IPS DF 6.9 (cell line): ENCODE data around the gene ADAMTS17.

ENCODE experiments used
- DNase-seq: peaks from one replicate; pipeline ENCODE4 v3.0.0-alpha.2; 2013; ENCODE audit warnings: low read depth, low spot score
- H3K27ac ChIP-seq: one replicate; pipeline ENCODE4 v1.5.1; 2013; ENCODE audit warnings: low read length, control low read depth
- H3K27me3 ChIP-seq: 2 replicates; pipeline ENCODE4 v1.6.1; 2013; ENCODE audit warnings: mild to moderate bottlenecking, low read length; ENCODE audit not compliant: control insufficient read depth, insufficient read depth
- H3K36me3 ChIP-seq: 2 replicates; pipeline ENCODE4 v1.6.1; 2013; ENCODE audit warnings: low read length; ENCODE audit not compliant: control insufficient read depth, insufficient read depth
- H3K4me1 ChIP-seq: 2 replicates; pipeline ENCODE4 v1.6.1; 2013; ENCODE audit warnings: low read length; ENCODE audit not compliant: control insufficient read depth, insufficient read depth
- H3K4me3 ChIP-seq: 2 replicates; pipeline ENCODE4 v1.5.1; 2013; ENCODE audit warnings: mild to moderate bottlenecking, low read length
- H3K9me3 ChIP-seq: 2 replicates; pipeline ENCODE4 v1.6.1; 2013; ENCODE audit warnings: low read length, inconsistent platforms; ENCODE audit not compliant: control insufficient read depth, insufficient read depth
- WGBS: extraction: QIAGEN DNeasy Blood & Tissue Kit; methylation state at CpG from one replicate; pipeline ENCODE4 v1.1.7; 2013; ENCODE audit warnings: mixed read lengths, missing lambda C conversion rate; ENCODE audit not compliant: insufficient read length, insufficient coverage; 5-methylcytosine and 5-hydroxymethylcytosine counted together

The ADAMTS17 gene

GRCh38 chr15:100206643-100207042 is 135.1 kb downstream of the ADAMTS17 start:
- Histone ChIP-seq H3K9me3 (no peaks in the 10 kb centered on the region), H3K27ac (no peak overlapping the region), H3K27me3 (no peaks in the 10 kb centered on the region), H3K36me3 (no peaks in the 10 kb centered on the region), H3K4me3 (no peak overlapping the region), H3K4me1 (no peaks in the 10 kb centered on the region)
- WGBS = no CpG with 5 or more reads among the region's 7 CpGs
- DNase-seq = no peak

GRCh38 chr15:100205549-100206295 is 136.1 kb downstream of the ADAMTS17 start:
- H3K9me3 ChIP-seq = no peaks in the 10 kb centered on the region
- no peaks in the 10 kb centered on the region for H3K27me3 ChIP-seq
- H3K27ac ChIP-seq = no peak overlapping the region
- H3K4me3 ChIP-seq = no peak overlapping the region
- H3K4me1 ChIP-seq = no peaks in the 10 kb centered on the region
- no peak for DNase-seq
- no peaks in the 10 kb centered on the region for H3K36me3 ChIP-seq
- WGBS = no CpG with 5 or more reads among the region's 17 CpGs

GRCh38 chr15:100204771-100205170 is 137.0 kb downstream of the ADAMTS17 start:
- no peak overlapping the region for H3K4me3 ChIP-seq

DNA sequence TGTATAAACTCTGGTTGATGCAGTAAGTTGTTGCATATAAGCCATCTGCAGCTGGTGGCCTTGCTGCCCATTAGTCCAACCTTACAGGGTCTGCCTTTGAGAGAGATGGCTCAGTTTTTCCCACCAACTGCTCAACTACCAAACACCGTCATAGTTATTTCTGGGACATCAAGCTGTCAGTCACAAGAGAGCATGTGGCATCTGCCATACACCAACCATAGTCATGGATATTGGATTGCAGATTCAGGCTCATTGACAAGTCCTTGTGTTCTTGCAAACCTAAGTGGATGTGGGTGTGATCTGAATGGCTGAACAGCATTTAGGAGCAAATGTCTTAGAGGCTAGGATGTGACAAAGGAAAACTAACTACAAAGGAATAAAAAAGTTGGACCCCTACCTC is 137.6 kb downstream of the ADAMTS17 start:
- Histone ChIP-seq H3K4me3 (no peak overlapping the region), H3K36me3 (no peaks in the 10 kb centered on the region), H3K27me3 (no peaks in the 10 kb centered on the region), H3K27ac (no peak overlapping the region), H3K9me3 (no peaks in the 10 kb centered on the region), H3K4me1 (no peaks in the 10 kb centered on the region)
- no CpG with 5 or more reads among the region's 1 CpG for WGBS
- no peak for DNase-seq

More at GRCh38 chr15:100204771-100205170, 137.0 kb downstream of the ADAMTS17 start:
- Histone ChIP-seq H3K9me3 (no peaks in the 10 kb centered on the region), H3K4me1 (no peaks in the 10 kb centered on the region), H3K36me3 (no peaks in the 10 kb centered on the region), H3K27ac (no peak overlapping the region), H3K27me3 (no peaks in the 10 kb centered on the region)
- WGBS = no CpG with 5 or more reads among the region's 4 CpGs
- no peak for DNase-seq

- no CpG with 5 or more reads among the region's 5 CpGs for WGBS
- Histone ChIP-seq H3K27ac (no peak overlapping the region), H3K27me3 (no peaks in the 10 kb centered on the region), H3K36me3 (no peaks in the 10 kb centered on the region), H3K4me1 (no peaks in the 10 kb centered on the region), H3K9me3 (no peaks in the 10 kb centered on the region), H3K4me3 (no peak overlapping the region)
- DNase-seq = no peak
Observed at GRCh38 chr15:100202309-100202960, 139.3 kb downstream of the ADAMTS17 start.

DNA sequence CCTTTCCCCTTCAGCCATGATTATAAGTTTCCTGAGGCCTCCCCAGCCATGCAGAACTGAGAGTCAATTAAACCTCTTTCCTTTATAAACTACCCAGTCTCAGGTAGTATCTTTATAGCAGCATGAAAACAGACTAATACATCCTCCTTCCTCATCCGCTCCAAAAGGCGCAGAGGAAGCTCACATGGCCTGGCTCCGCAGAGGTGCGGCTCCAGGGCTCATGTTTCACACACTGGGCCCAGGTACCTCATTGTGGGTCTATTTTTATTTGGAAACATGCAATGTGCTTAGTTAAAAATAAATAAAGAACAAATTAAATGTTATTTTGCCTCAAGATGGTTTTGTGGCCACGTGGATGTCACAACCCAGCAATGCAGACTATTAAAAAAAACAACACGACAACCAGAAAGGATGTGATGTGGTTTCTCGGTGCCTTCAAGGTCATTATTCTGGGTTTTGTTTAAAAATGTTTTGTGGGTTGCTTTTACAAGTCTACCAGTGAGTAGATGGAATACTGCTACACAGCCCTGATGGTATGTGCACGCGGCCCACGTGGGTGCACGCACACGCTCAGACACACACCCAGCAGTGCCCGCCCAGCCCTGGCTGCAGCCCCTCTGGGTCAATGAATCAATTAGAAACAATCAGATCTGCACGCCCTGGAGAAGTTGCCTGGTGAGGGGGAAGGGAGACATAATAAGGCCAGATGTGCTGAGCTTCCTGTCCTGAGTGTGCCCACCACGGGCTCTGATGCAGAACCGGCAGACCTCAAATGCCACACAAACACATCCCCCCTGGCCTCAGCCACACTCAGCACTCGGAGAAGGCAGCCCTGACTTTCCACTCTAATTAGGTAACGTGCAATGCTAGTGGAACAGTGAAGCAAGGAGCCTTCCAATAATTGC is 140.1 kb downstream of the ADAMTS17 start:
- DNase-seq = no peak
- Histone ChIP-seq H3K9me3 (no peaks in the 10 kb centered on the region), H3K4me1 (no peaks in the 10 kb centered on the region), H3K27me3 (no peaks in the 10 kb centered on the region), H3K4me3 (no peak overlapping the region), H3K27ac (no peak overlapping the region), H3K36me3 (no peaks in the 10 kb centered on the region)
- WGBS = no CpG with 5 or more reads among the region's 18 CpGs

- no peak for DNase-seq
- H3K9me3 ChIP-seq = no peaks in the 10 kb centered on the region
- H3K4me1 ChIP-seq = no peaks in the 10 kb centered on the region
- no peaks in the 10 kb centered on the region for H3K27me3 ChIP-seq
- H3K27ac ChIP-seq = no peak overlapping the region
- H3K36me3 ChIP-seq = no peaks in the 10 kb centered on the region
- H3K4me3 ChIP-seq = no peak overlapping the region
- WGBS = no CpG with 5 or more reads among the region's 22 CpGs
Observed at GRCh38 chr15:100200287-100200880, 141.4 kb downstream of the ADAMTS17 start.

DNA sequence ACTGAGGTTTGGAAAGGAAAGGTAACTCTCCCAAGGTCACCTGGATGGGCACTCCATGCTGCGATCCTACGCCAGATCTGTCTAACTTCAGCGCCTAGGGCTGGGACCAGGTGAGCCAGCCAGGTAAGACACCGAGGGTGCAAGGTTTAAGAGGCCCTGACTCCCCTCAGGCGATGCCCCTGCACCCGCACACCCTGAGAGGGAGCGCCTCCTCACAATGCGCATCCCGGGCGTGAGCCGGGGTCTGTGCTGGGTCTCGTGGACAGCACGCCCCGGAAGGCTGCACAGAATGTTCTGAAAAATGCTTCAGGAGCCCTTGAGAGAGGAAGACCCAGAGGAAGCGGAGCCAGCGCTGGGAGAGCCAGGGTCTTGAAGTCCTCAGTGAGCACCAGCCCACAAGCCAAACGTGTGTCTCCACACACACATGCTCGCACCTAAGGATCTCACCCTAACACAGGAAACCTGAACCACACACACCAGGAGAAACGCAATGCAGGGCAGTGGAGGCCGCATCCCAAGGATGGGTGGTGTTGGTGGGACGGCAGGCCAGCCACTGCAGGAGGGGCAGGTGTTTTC is 142.0 kb downstream of the ADAMTS17 start:
- no peak for DNase-seq
- no peaks in the 10 kb centered on the region for H3K27me3 ChIP-seq
- no CpG with 5 or more reads among the region's 21 CpGs for WGBS
- H3K4me1 ChIP-seq = no peaks in the 10 kb centered on the region
- H3K27ac ChIP-seq = no peak overlapping the region
- no peak overlapping the region for H3K4me3 ChIP-seq
- no peaks in the 10 kb centered on the region for H3K9me3 ChIP-seq
- no peaks in the 10 kb centered on the region for H3K36me3 ChIP-seq

GRCh38 chr15:100198442-100198841 is 143.3 kb downstream of the ADAMTS17 start:
- Histone ChIP-seq H3K4me3 (no peak overlapping the region), H3K4me1 (no peaks in the 10 kb centered on the region), H3K9me3 (no peaks in the 10 kb centered on the region), H3K27me3 (no peaks in the 10 kb centered on the region), H3K27ac (no peak overlapping the region), H3K36me3 (no peaks in the 10 kb centered on the region)
- DNase-seq = no peak
- WGBS = no CpG with 5 or more reads among the region's 5 CpGs
